Measurements from ENCODE around the gene PLEKHG3. TPM values are rescaled to one million over a fixed set of nuclear protein-coding genes. Genes with fewer than 3 reads are reported as not detected.

PLEKHG3 gene
- polyA plus RNA-seq, 3 donors from 2014 or later = 36.8 to 216 (median 71.4) TPM

DNA sequence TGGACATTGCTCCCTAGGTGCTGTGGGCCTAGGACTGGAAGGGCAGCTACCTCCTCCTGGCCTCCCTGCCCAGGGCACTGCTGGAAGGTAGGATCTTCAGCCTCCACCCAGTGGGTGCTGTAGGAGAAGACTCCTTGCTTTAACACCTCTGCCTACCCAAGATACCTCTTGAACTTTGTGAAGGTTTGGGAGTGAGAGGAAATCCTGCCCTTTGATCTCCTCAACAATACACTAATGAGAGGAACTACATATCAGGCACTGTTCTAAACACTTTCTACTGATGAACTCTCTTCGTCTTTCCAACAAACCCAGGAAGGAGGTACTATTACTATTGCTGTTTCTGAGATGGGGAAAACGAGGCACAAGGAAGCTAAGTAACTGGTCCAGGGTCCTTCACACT is 66.9 kb downstream of the PLEKHG3 start:
- Mint-ChIP-seq H3K36me3 (no peaks in the 10 kb centered on the region), H3K27me3 (ENCODE audit: low read depth in 3 of 3) (peaks cover 0 to 8% (median 8%) of the 10 kb centered on the region in 3 donors), H3K27ac (no peak overlapping the region), H3K4me1 (no peaks in the 10 kb centered on the region), H3K9me3 (no peaks in the 10 kb centered on the region), H3K4me3 (no peak overlapping the region)
- no peak for DNase-seq

DNA sequence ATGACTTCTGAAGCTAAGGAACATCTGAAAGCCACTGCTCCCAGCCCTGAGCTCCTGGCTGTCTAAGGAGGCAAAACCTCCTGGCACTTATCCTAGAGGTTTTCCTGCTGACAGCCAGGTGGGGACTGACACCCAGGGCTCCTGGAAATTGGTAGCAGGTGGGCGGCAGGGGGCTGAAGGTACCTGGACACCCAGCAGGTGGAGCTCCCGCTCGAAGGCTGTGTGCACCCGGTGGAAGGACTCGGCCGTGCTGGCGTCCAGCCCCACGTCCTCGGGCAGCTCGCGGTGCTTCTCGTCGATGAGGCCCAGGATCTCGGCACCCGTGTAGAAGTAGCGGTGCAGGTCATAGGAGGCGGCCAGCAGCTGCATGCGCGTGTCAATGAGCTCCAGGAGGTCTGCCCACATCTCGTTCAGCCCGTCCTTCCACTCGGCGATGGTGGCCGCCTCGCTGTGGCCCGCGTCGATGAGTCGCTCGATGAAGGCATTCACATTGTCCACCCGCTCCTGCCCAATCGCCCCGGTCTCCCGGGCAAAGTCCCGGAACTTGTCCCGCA is 68.2 kb downstream of the PLEKHG3 start:
- Mint-ChIP-seq H3K27ac (no peak overlapping the region), H3K36me3 (no peaks in the 10 kb centered on the region), H3K4me1 (no peaks in the 10 kb centered on the region), H3K4me3 (no peak overlapping the region), H3K9me3 (no peaks in the 10 kb centered on the region), H3K27me3 (ENCODE audit: low read depth in 3 of 3) (peaks cover 0 to 5% (median 4%) of the 10 kb centered on the region in 3 donors)
- no peak for DNase-seq

DNA sequence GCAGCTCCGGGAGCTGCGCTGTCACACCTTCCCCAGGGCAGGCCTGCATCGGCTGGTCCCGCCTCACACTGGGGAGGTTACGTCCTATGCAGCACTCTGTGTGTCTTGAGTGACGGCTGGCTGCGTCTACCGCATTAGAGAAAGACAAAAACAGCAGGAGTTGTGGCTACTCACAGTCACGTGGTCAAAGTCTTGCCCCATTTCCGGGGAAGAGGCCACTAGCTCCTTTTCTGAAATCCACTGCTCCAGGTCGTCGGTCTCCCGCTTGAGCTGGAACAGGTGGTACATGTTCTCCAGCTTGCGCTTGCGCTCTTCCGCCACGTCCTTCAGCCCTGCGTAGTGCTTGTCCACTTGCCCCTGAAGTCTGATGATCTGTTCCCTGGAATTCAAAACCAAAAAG is 68.8 kb downstream of the PLEKHG3 start:
- no peaks in the 10 kb centered on the region for H3K4me1 Mint-ChIP-seq
- H3K27me3 Mint-ChIP-seq (ENCODE audit: low read depth in 3 of 3) = peaks cover 0 to 5% (median 3%) of the 10 kb centered on the region in 3 donors
- DNase-seq = no peak
- H3K36me3 Mint-ChIP-seq = no peaks in the 10 kb centered on the region
- no peak overlapping the region for H3K4me3 Mint-ChIP-seq
- peak overlapping the region in 1 of 6 donors; percentile 28 for H3K27ac Mint-ChIP-seq
- H3K9me3 Mint-ChIP-seq = no peaks in the 10 kb centered on the region

DNA sequence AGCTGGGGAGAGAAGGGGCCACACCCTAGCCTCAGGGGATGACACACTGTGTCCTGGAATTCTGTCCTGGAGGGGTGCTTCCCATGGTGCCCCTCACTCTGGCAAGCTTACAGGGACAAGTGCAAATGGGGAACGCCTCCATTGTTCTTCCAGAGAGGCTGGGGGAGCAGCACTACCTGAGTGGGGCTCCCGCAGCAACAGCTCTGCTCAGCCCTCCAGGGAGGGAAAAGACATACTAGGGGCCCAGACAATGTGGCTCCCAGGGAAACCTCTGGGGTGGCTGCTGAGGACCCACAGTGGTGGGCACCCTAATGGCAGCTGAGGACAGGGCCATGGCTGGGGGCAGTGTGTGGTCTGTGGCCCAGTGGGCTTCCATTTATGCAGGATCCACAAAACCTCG is 69.4 kb downstream of the PLEKHG3 start:
- Mint-ChIP-seq H3K4me1 (no peaks in the 10 kb centered on the region), H3K36me3 (no peaks in the 10 kb centered on the region), H3K27ac (no peak overlapping the region), H3K4me3 (no peak overlapping the region), H3K9me3 (no peaks in the 10 kb centered on the region), H3K27me3 (ENCODE audit: low read depth in 3 of 3) (peaks cover 0 to 5% (median 3%) of the 10 kb centered on the region in 3 donors)
- DNase-seq = no peak

DNA sequence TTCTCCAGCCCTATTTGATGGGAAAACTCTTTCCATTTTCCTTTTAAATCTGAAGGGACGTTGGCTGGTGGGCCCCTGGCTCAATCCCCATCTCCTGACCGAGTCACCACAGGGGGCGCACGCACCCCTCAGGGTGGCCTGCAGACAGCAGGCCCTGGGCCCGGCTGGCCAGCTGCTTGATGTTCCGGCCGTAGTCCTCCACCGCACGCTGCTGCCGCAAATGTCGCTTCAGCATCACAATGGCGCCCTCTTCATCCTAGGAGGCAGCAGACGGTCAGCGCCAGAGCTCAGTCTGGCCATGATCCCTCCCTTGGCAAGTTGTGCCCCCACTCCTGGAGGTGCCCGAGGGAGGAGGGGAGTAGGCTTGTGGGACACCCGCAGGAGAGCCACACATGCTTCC is 70.0 kb downstream of the PLEKHG3 start:
- Mint-ChIP-seq H3K9me3 (no peaks in the 10 kb centered on the region), H3K4me3 (no peak overlapping the region), H3K27me3 (ENCODE audit: low read depth in 3 of 3) (peaks cover 0 to 5% (median 3%) of the 10 kb centered on the region in 3 donors), H3K27ac (no peak overlapping the region), H3K4me1 (no peaks in the 10 kb centered on the region), H3K36me3 (no peaks in the 10 kb centered on the region)
- DNase-seq = no peak

DNA sequence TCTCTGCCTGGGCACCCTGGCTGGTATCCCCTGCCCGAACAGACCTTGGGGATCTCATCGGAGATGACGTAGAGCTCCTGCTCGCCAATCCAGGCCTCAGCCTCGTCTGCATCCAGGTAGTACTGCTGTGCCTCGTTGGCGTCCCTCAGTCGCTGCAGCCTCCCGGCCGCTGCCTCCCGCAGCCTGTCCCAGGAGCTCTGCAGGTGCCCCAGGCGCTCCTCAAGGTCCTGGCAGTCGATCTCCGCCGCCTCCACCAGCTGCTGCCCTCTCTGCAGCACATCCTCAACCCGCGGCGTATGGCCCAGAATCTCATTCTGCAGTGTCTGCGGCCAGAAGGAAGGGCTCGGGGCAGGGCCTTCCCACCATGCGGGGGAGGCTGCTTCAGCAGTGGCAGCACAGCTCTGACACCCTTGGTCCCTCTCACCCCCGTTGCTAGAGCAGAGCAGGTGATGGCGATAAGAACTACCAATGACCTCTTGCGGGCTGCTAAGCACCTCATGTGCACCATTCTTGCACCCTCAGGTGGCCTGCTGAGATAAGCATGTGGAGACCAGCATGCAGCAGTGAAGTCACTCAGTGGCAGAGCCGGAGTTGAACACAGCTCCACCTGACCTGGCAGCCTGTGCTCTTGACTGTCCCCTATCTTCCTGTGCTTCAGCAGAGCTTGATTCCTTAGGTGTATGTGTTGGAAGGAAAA is 71.0 kb downstream of the PLEKHG3 start:
- Mint-ChIP-seq H3K36me3 (no peaks in the 10 kb centered on the region), H3K4me1 (no peaks in the 10 kb centered on the region), H3K27ac (no peak overlapping the region), H3K9me3 (no peaks in the 10 kb centered on the region), H3K27me3 (ENCODE audit: low read depth in 3 of 3) (peaks cover 0 to 3% (median 3%) of the 10 kb centered on the region in 3 donors), H3K4me3 (no peak overlapping the region)
- no peak for DNase-seq

DNA sequence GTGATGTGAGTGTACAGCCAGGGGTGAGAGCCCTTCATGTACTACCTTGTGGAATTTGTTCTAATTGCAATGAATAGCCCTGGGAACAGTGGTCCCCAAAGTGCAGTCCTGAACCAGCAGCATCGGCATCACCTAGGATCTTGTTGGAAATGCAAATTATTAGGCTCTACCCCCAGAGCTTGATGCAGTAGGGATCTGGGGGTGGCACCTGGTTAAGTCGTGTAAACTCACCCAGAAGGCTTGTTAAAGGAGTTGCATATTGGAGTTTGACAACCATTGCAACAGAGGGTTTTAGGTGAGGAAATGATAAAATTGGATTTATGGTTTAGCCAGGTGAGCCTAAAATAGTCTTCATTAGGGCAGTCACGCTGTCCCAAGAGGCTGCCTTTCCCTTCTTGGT is 73.2 kb downstream of the PLEKHG3 start:
- H3K27me3 Mint-ChIP-seq (ENCODE audit: low read depth in 3 of 3) = peaks cover 0 to 3% (median 0%) of the 10 kb centered on the region in 3 donors
- H3K4me3 Mint-ChIP-seq = no peak overlapping the region
- no peaks in the 10 kb centered on the region for H3K4me1 Mint-ChIP-seq
- no peaks in the 10 kb centered on the region for H3K9me3 Mint-ChIP-seq
- no peaks in the 10 kb centered on the region for H3K36me3 Mint-ChIP-seq
- no peak overlapping the region for H3K27ac Mint-ChIP-seq
- no peak for DNase-seq

DNA sequence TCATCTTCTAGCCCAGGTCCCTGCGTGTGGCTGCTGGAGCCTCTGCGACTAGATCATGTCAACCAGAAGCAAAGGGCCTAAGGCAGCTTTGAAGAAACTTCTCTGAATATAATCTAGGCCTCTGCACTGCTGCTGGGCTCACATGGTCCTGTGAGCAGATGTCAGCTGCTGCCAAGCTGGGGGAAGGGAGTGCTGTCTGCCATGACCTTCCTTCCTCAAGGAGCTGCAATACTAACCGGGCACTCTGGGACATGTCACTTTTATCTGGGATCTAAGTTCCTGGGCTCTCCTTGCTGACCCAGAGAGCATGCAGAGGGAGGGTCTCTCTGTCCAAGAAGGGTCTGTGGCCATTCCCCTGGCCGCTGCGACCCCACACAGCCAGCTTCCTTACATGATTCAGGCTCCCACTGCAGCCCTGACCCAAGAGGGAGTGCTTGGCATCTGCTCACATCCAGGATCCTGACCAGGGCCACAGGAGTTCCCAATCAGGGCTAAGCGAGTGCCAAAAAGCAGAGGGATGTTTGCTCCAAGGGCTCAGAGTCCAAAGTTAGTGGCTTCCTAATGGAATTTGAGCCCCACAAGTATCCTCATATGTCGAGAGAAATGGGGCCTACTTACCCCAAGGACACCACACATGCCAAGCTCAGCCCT is 74.0 kb downstream of the PLEKHG3 start:
- no peak overlapping the region for H3K4me3 Mint-ChIP-seq
- no peak overlapping the region for H3K27ac Mint-ChIP-seq
- DNase-seq = no peak
- H3K27me3 Mint-ChIP-seq (ENCODE audit: low read depth in 3 of 3) = peaks cover 0 to 2% (median 0%) of the 10 kb centered on the region in 3 donors
- no peaks in the 10 kb centered on the region for H3K4me1 Mint-ChIP-seq
- H3K36me3 Mint-ChIP-seq = no peaks in the 10 kb centered on the region
- no peaks in the 10 kb centered on the region for H3K9me3 Mint-ChIP-seq

DNA sequence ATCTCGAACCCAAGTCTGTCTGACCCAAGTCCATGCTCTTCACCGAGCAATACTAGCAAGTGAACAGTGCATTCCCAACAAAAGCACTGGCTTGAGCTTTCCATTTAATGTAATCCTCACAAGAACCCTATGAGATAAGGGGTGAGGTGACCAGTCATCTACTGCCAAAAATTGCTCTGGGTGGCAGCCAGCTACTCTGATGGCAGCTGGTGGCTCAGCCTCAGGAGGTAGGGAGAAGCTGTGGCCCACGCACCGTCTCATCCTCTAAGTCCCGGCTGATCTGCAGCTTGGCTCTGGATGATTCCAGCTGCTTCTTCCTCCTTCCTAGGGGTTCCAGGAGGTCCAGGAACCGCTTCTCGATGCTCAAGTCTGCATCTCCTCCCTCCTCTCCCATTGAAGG is 75.2 kb downstream of the PLEKHG3 start:
- Mint-ChIP-seq H3K4me3 (no peak overlapping the region), H3K9me3 (no peaks in the 10 kb centered on the region), H3K27ac (no peak overlapping the region), H3K4me1 (no peaks in the 10 kb centered on the region), H3K36me3 (no peaks in the 10 kb centered on the region), H3K27me3 (ENCODE audit: low read depth in 3 of 3) (peaks cover 0 to 1% (median 0%) of the 10 kb centered on the region in 3 donors)
- no peak for DNase-seq

DNA sequence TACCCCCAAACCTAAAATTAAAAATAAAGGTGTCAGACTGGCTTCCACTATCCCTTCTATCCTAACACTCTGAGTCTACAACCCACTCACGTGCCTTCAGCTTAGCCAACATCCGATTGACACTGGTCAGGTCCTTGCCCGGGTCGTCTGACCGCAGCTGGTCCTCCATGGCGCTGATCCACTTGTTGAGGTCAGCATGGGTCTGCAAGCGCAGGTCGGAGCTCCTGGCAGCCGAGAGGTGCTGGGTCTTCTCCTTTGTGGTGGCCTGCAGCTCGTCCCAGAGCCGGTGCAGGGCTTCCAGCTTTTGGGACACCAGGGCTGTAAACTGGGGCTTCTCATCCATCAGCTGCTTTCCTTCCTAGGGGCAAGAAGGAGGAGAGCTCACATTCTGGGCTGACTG is 78.0 kb downstream of the PLEKHG3 start:
- H3K27me3 Mint-ChIP-seq (ENCODE audit: low read depth in 3 of 3) = peaks cover 0 to 2% (median 0%) of the 10 kb centered on the region in 3 donors

DNA sequence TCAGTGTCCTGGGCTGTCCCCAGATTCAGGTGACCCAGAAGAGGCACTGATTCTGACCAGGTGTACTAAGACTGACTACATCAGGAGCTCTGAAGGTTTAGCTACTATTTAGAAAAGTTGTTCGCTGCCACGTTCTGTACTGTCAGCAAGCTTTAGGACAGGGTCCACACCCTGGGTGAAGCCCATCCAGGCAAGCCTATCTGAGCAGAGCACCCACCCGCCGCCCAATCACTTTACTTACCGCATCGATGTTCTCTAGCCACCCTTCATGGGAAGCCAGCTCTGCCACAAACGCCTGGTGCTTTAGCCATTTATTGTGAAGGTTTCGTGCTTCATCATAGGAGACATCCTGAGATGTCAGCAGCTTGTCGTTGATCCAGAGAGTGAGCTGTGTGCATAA is 79.8 kb downstream of the PLEKHG3 start:
- Mint-ChIP-seq H3K4me1 (no peaks in the 10 kb centered on the region), H3K36me3 (no peaks in the 10 kb centered on the region), H3K27me3 (ENCODE audit: low read depth in 3 of 3) (peaks cover 2% of the 10 kb centered on the region in 3 donors), H3K9me3 (no peaks in the 10 kb centered on the region), H3K27ac (no peak overlapping the region), H3K4me3 (no peak overlapping the region)
- no peak for DNase-seq

More for the DNA sequence above, 78.0 kb downstream of the PLEKHG3 start:
- Mint-ChIP-seq H3K9me3 (no peaks in the 10 kb centered on the region), H3K4me1 (no peaks in the 10 kb centered on the region), H3K4me3 (no peak overlapping the region), H3K36me3 (no peaks in the 10 kb centered on the region), H3K27ac (no peak overlapping the region)
- DNase-seq = no peak

DNA sequence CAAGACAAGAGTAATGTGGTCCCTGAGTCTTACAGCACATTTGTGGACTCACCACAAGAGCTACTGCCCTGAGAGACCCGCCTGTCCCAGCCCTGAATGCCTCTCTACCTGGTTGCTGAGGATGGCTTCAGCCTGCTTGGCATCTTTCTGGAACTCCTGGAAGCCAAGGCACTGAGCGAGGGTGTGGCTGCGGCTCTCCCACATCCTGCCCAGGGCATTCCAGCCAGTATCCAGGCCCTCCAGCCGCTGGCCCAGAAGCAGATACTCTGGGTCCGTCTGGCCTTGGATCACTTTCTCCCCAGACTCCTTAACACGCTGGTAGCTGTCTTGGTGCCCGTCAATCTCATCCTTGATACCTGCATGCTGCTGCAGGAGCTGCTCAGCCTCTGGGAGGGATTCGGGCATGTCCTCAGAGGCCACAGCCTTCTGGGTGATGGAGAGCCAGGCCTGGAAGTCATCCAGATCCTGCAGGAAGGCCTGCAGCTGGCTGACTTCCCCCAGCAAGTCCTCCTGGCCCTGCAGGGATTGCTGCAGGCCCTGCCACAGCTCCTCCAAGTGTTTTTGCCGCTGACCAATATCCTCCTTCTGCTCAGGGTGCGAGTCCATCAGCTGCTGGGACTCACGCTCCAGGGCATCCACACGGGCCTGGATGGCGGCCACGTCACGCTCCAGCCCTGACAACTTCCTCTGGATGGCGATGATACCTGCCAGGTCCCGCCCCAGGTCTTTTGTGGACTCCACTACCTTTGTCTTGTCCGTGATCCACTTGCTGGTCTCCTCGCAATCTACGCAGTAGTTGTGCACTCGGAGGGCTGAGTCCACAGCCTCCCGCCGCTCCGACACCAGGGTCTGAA is 82.3 kb downstream of the PLEKHG3 start:
- Mint-ChIP-seq H3K9me3 (no peaks in the 10 kb centered on the region), H3K36me3 (no peaks in the 10 kb centered on the region), H3K4me3 (no peak overlapping the region), H3K4me1 (no peaks in the 10 kb centered on the region), H3K27ac (no peak overlapping the region), H3K27me3 (ENCODE audit: low read depth in 3 of 3) (peaks cover 2% of the 10 kb centered on the region in 3 donors)
- no peak for DNase-seq

DNA sequence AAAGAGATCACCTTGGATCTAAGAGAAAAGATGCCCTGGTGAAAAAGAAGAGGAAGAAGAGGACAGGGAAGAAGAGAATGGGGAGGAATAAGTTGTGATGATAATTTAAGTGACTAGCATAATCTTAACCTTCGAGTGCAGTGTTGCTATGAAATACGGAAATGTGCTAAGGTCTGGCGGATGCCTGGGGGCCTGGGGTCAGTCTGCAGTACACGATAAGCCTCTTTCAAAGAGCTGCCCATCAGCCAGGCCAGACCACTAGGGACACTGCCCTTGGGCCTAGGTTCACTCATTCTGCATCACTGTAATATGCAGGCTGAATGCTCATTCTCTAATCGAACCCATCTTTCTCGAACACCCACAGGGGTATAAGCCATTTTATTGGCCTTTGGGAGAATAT is 83.4 kb downstream of the PLEKHG3 start:
- Mint-ChIP-seq H3K27me3 (ENCODE audit: low read depth in 3 of 3) (peaks cover 2% of the 10 kb centered on the region in 3 donors), H3K4me1 (no peaks in the 10 kb centered on the region), H3K27ac (no peak overlapping the region)

DNA sequence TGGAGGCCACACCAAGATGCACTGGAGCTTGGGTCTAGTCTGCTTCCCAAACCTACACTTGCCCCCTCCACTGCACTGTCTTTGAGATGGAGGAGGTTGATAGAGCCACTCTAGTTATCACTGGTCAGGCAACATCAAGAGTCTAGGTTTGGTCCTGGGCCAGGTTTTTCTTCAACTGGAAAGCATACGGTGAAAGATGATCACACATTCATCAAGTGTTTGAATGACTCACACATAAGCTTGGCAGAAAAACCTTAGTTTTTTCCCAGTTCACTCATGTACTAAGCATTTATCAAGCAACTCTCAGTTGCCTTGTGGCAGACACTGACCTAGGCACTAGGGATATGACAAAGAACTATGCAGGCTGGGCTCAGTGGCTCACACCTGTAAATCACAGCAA is 84.5 kb downstream of the PLEKHG3 start:
- no peak for DNase-seq
- H3K27ac Mint-ChIP-seq = no peak overlapping the region
- no peak overlapping the region for H3K4me3 Mint-ChIP-seq
- H3K27me3 Mint-ChIP-seq (ENCODE audit: low read depth in 3 of 3) = peaks cover 2% of the 10 kb centered on the region in 3 donors
- H3K36me3 Mint-ChIP-seq = no peaks in the 10 kb centered on the region
- no peaks in the 10 kb centered on the region for H3K4me1 Mint-ChIP-seq
- H3K9me3 Mint-ChIP-seq = no peaks in the 10 kb centered on the region

More for the DNA sequence above, 83.4 kb downstream of the PLEKHG3 start:
- Mint-ChIP-seq H3K4me3 (no peak overlapping the region), H3K9me3 (no peaks in the 10 kb centered on the region), H3K36me3 (no peaks in the 10 kb centered on the region)
- DNase-seq = no peak

All from immature natural killer cell (primary cell).